Neural crest cell (in vitro differentiated cells): ENCODE measurements around the gene GRIN2A. TPM values are rescaled to one million over a fixed set of nuclear protein-coding genes. Genes with fewer than 3 reads are reported as not detected.

Experiments used
- DNase-seq: peaks from one replicate; pipeline ENCODE4 v3.0.0; 2021; ENCODE audit warnings: low read depth, mixed read lengths, low spot score
- H3K27ac Mint-ChIP-seq: one replicate; pipeline ENCODE4 v1.8.0; 2021; ENCODE audit warnings: mild to moderate bottlenecking, mixed read lengths; ENCODE audit not compliant: unreplicated experiment
- H3K27me3 Mint-ChIP-seq: 2 replicates; pipeline ENCODE4 v1.8.0; 2021; ENCODE audit warnings: low read depth, mild to moderate bottlenecking, mixed read lengths
- H3K36me3 Mint-ChIP-seq: 2 replicates; pipeline ENCODE4 v1.8.0; 2021; ENCODE audit warnings: low read depth, mild to moderate bottlenecking, mixed read lengths
- H3K4me1 Mint-ChIP-seq: 2 replicates; pipeline ENCODE4 v1.8.0; 2021; ENCODE audit warnings: mixed read lengths
- H3K4me3 Mint-ChIP-seq: one replicate; pipeline ENCODE4 v1.8.0; 2021; ENCODE audit warnings: mild to moderate bottlenecking, mixed read lengths
- H3K9me3 Mint-ChIP-seq: 2 replicates; pipeline ENCODE4 v1.8.0; 2021; ENCODE audit warnings: mixed read lengths
- CTCF ChIP-seq: fragments of 200-600 bp; sonication (generic); conservative IDR thresholded peaks from 2 replicates; pipeline ENCODE4 v1.5.0; 2021; ENCODE audit warnings: antibody characterized with exemption, mild to moderate bottlenecking
- total RNA-seq: library from RNA; stranded (reverse); gene quantifications from 2 replicates; pipeline ENCODE4 v1.2.1, GENCODE V29; 2021

GRIN2A gene
- total RNA-seq, 1 donor from 2014 or later, result 0.09 TPM

GRCh38 chr16:9966569-9967157, 215.6 kb downstream of the GRIN2A start:
- Mint-ChIP-seq H3K4me1 (peaks cover 4% of the 10 kb centered on the region), H3K9me3 (peaks cover 3% of the 10 kb centered on the region), H3K4me3 (no peak overlapping the region)

GRCh38 chr16:9965079-9965478, 217.1 kb downstream of the GRIN2A start:
- DNase-seq, result no peak
- H3K36me3 Mint-ChIP-seq, result no peaks in the 10 kb centered on the region
- TF ChIP-seq CTCF, result no peak

More at GRCh38 chr16:9966569-9967157, 215.6 kb downstream of the GRIN2A start:
- no peak for DNase-seq
- TF ChIP-seq CTCF, result no peak
- Mint-ChIP-seq H3K27me3 (peaks cover 5% of the 10 kb centered on the region), H3K36me3 (no peaks in the 10 kb centered on the region), H3K27ac (no peak overlapping the region)

GRCh38 chr16:9964426-9964825, 217.8 kb downstream of the GRIN2A start:
- H3K27me3 Mint-ChIP-seq, result peaks cover 5% of the 10 kb centered on the region
- no peaks in the 10 kb centered on the region for H3K36me3 Mint-ChIP-seq
- DNase-seq, result no peak
- no peak for TF ChIP-seq CTCF
- H3K4me3 Mint-ChIP-seq, result no peak overlapping the region
- H3K4me1 Mint-ChIP-seq, result no peaks in the 10 kb centered on the region
- peaks cover 3% of the 10 kb centered on the region for H3K9me3 Mint-ChIP-seq
- no peak overlapping the region for H3K27ac Mint-ChIP-seq

More at GRCh38 chr16:9965079-9965478, 217.1 kb downstream of the GRIN2A start:
- Mint-ChIP-seq H3K4me1 (no peaks in the 10 kb centered on the region), H3K27ac (no peak overlapping the region), H3K9me3 (peaks cover 3% of the 10 kb centered on the region), H3K4me3 (no peak overlapping the region), H3K27me3 (peaks cover 5% of the 10 kb centered on the region)

- Mint-ChIP-seq H3K4me3 (no peak overlapping the region), H3K27ac (no peak overlapping the region), H3K36me3 (no peaks in the 10 kb centered on the region), H3K4me1 (no peaks in the 10 kb centered on the region), H3K27me3 (peaks cover 64% of the 10 kb centered on the region), H3K9me3 (no peaks in the 10 kb centered on the region)
- TF ChIP-seq CTCF, result no peak
- no peak for DNase-seq
Measured at GRCh38 chr16:9957433-9957832, 224.8 kb downstream of the GRIN2A start.

- Mint-ChIP-seq H3K9me3 (no peaks in the 10 kb centered on the region), H3K4me1 (no peaks in the 10 kb centered on the region), H3K36me3 (no peaks in the 10 kb centered on the region), H3K27ac (no peak overlapping the region), H3K4me3 (no peak overlapping the region), H3K27me3 (peaks cover 68% of the 10 kb centered on the region)
- no peak for TF ChIP-seq CTCF
- DNase-seq, result no peak
Measured at GRCh38 chr16:9957002-9957401, 225.2 kb downstream of the GRIN2A start.
